ACHN (cell line): Measurements from ENCODE around the gene RTF1.

Experiments used
- DNase-seq: peaks from one replicate; pipeline ENCODE4 v3.0.0-alpha.2; 2015
- in situ Hi-C: cut with HindIII; loops from 2 replicates; pipeline ENCODE4 v1.10.0; 2017; ENCODE audit warnings: low sequenced_read_pairs, low pct_ligation_motif_present, low pct_unique_long_range_greater_than_20kb

Gene RTF1

GRCh38 chr15:41520636-41521035 is 103.7 kb downstream of the RTF1 start:
- DNase-seq, result no peak
- in situ Hi-C loops, result no loop called here

- no peak for DNase-seq
- in situ Hi-C loops, result no loop called here
These were observed 104.7 kb downstream of the RTF1 start for GRCh38 chr15:41521614-41522013.

DNA sequence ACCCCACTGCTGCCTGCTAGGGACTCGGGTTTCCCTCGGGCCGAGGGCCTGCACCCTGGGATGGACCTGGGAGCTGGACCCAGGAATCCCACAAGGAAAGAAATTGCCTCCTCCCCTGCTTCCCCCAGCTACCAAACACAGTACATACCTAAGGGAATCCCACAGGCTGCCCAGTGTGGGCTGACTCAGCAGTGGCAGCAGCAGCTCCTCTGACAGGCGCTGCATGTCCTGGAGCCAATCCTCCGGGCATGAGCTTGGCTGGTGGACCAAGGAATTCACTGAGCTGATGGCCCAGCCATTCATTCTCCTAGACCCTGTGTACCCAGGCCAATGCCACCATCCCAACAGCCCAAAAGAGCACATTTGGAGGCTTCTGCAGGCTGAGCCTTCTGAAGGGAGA is 106.2 kb downstream of the RTF1 start:
- DNase-seq, result no peak
- in situ Hi-C loops, result no loop called here

- in situ Hi-C loops, result no loop called here
- no peak for DNase-seq
These were observed 113.6 kb downstream of the RTF1 start for GRCh38 chr15:41530363-41530956.
